ENCODE results near the gene CFAP251.

The CFAP251 gene

DNA sequence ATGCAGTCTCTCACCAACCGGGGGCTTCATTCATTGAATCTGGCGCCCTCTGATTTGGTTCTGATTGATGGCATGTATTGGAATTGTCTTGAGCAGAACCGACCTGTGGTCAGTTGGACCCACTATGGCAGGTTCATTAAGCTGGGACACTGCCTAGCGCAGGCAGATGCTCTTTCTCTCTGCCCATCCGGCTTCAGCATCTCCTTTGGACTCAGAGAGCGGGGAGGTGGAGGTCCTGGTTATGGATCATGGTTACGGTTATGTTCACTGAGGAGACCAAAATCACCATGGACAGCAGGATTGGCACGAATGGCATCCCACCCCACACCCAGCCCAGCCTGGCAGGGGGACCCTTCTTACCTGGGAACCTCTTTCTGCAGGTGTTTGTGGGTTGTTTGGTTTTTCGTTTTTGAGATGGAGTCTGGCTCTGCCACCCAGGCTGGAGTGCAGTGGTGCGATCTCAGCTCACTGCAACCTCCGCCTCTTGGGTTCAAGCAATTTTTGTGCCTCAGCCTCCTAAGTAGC is 86.9 kb downstream of the CFAP251 start:
- no peak for DNase-seq (ENCODE audit: extremely low spot score)
- CTCF ChIA-PET: interaction anchor here (1.3 kb wide), 1 partner anchor 87 kb away, joined by 3 read pairs; the partner anchor contains the start of gene CFAP251
- POLR2A ChIA-PET: no interaction called here
- TF ChIP-seq, protein P1, sequence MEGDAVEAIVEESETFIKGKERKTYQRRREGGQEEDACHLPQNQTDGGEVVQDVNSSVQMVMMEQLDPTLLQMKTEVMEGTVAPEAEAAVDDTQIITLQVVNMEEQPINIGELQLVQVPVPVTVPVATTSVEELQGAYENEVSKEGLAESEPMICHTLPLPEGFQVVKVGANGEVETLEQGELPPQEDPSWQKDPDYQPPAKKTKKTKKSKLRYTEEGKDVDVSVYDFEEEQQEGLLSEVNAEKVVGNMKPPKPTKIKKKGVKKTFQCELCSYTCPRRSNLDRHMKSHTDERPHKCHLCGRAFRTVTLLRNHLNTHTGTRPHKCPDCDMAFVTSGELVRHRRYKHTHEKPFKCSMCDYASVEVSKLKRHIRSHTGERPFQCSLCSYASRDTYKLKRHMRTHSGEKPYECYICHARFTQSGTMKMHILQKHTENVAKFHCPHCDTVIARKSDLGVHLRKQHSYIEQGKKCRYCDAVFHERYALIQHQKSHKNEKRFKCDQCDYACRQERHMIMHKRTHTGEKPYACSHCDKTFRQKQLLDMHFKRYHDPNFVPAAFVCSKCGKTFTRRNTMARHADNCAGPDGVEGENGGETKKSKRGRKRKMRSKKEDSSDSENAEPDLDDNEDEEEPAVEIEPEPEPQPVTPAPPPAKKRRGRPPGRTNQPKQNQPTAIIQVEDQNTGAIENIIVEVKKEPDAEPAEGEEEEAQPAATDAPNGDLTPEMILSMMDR (IDR thresholded peaks at IDR 0.05; ENCODE audit: control extremely low read depth, extremely low read depth, low read depth, missing control alignments): no peak

DNA sequence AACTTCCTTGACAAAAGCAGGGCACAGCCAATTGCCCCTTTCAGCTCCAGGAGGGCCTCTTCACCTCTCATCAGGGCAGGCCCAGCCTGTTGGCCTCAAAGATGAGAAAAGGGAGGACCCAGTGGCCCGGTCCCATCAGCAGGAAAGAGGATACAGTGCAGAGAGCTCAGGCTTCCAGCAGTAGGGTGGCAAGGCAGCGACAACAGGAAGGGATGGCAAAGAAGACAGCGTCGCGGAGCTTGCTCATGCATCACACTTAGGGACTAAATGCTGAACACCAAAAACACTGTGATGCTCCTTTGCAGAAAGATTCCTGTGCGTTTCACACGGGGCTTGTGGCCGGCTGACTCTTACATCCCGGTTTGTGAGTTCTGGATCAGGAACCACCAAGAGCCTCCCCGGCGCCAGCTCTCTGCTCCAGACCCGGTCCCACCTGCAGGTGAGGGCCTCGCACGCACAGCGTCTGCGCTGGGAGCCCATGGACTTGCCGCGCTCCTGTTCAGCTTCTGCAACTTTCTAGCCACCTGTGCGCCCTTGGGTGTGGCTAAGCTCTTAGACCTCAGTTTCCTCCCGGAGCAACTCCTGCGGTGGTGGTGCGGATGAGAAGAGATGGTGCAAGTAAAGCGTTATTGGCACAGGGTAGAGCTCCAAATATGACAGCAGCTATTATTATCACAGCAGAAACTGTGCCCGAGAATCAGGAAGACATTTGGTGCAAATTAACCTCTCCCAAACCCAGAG is 88.0 kb downstream of the CFAP251 start:
- POLR2A ChIA-PET: interaction anchor here (0.6 kb wide), 1 partner anchor 22 kb away, joined by 3 read pairs; no protein-coding TSS in a partner anchor
- TF ChIP-seq, protein P1 (IDR thresholded peaks at IDR 0.05; ENCODE audit: control extremely low read depth, extremely low read depth, low read depth, missing control alignments): no peak
- DNase-seq (ENCODE audit: extremely low spot score): no peak
- CTCF ChIA-PET: interaction anchor here (0.6 to 1.3 kb wide), 5 partner anchors 14 to 117 kb away, joined by 3 to 4 read pairs (median 3); no protein-coding TSS in a partner anchor

DNA sequence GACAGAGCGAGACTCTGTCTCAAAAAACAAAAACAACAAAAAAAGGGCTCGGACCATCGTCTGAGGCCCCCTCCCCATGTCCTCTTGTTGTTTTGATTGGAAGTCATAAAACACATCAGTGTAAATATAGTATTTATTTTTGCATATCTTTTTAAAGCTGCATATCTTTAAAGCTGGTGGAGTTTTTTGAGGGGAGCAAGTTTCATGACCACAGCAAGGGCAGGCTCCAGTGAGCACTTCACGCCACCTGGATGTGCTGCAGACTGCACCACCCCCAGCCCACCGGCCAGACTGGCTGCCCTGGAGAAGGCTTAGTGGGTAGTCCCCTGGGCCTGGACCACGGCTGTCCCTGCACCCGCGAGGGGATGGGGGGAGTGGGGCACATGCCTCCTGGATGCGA is 91.3 kb downstream of the CFAP251 start:
- no peak for DNase-seq (ENCODE audit: extremely low spot score)
- TF ChIP-seq, protein P1 (IDR thresholded peaks at IDR 0.05; ENCODE audit: control extremely low read depth, extremely low read depth, low read depth, missing control alignments): no peak
- CTCF ChIA-PET: interaction anchor here (1.2 to 1.3 kb wide), 3 partner anchors 14 to 215 kb away, joined by 3 read pairs; no protein-coding TSS in a partner anchor
- POLR2A ChIA-PET: interaction anchor here (0.5 to 0.6 kb wide), 2 partner anchors 18 to 1427 kb away, joined by 3 to 4 read pairs; no protein-coding TSS in a partner anchor

DNA sequence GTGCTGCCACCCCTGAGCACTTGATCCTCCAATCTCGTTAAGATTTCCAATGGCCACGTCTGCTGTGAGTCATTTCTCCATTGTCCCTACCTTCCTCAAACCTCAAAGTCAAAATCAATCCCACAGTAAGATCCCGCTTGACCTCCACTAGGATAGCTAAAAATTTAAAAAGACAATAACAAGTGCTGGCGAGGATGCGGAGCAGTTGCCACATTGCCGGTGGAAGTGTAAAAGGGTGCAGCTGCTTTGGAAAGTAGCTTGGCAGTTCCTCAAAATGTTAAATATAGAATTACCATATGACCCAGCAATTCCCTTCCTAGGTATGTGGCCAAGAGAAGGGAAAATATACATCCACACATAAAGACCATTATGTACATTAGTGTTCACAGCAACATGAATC is 93.8 kb downstream of the CFAP251 start:
- TF ChIP-seq, protein P1 (IDR thresholded peaks at IDR 0.05; ENCODE audit: control extremely low read depth, extremely low read depth, low read depth, missing control alignments): no peak
- no peak for DNase-seq (ENCODE audit: extremely low spot score)
- ChIA-PET POLR2A (no interaction called here), CTCF (interaction anchor here (1.1 to 1.2 kb wide), 2 partner anchors 16 to 28 kb away, joined by 3 read pairs; no protein-coding TSS in a partner anchor)

DNA sequence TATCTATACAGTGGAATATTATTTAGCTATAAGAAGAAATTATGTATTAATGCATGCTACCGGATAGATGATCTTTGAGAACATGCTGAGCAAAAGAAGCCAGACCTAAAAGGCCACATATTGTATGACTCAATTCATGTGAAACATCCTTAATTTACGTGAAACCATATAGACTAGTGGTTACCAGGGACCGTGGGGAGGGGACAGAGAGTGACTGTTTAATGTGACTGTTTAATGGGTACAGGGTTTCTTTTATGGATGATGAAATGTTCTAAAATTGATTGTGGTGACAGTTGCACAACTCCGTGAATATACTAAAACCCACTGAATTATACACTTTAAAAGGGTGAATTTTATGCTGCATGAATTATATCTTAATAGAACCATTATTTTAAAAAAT is 94.7 kb downstream of the CFAP251 start:
- TF ChIP-seq, protein P1 (IDR thresholded peaks at IDR 0.05; ENCODE audit: control extremely low read depth, extremely low read depth, low read depth, missing control alignments): no peak
- ChIA-PET CTCF (interaction anchor here (0.9 kb wide), 1 partner anchor 15 kb away, joined by 3 read pairs; no protein-coding TSS in a partner anchor), POLR2A (no interaction called here)
- no peak for DNase-seq (ENCODE audit: extremely low spot score)

DNA sequence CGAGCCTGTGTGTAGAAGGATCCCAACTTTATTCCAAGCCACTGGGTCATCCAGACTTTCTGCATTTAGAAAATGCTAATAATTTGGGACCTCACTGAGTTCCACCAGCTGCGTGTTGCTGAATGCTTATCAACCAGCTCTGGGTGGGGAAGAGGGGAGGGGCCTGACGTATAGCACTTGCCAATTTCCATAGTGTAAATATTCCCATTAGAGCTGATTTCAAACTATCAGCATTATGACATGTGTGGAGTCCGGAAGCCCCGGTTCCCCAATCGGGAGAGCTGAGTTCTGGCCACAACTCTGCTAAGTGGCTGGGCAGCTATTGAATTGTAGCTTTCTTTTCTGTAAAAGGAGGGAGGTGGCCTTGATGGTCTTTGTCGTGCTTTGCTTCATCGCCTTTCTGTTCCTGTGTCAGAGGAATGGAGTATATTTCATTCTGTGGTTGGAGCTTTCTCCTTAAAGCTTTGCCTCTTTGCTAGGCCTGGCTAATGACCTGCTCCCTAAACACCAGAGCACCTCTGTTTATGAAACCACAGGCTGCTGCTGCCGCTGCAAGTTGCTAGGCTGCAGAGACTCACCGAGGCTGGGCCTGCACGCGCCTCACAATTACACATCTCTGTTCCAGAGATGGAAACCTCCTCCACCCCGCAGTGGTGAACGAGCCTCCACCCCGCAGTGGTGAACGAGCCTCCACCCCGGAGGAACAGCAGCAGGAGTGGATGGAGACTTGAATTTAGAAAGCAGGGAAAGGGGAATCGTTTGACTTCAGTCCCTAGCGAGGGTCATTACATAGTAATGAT is 95.6 kb downstream of the CFAP251 start:
- CTCF ChIA-PET: interaction anchor here (0.9 kb wide), 1 partner anchor 14 kb away, joined by 3 read pairs; no protein-coding TSS in a partner anchor
- POLR2A ChIA-PET: no interaction called here
- TF ChIP-seq, protein P1 (IDR thresholded peaks at IDR 0.05; ENCODE audit: control extremely low read depth, extremely low read depth, low read depth, missing control alignments): no peak
- DNase-seq (ENCODE audit: extremely low spot score): no peak
